ENCODE data around the gene MBIP.

DNA sequence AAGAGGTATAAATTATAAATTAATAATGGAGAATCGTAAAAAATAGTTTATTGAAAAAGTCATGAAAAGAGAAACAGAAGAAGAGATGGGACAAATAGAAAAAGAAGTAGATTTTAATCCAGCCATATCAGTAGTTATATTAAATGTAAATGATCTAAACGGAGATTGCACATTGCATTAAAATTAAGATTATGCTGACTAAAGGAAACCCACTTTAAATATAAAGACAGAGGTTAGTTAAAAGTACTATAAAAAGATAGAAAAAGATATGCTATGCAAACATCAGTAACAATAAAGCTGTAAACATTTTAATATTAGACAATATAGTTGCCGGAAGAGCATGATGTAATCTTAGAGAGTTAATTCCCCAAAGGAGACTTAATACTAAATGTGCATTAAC lies 5.4 kb upstream of the MBIP start:
- TF ChIP-seq ISL1 (CRISPR knock-in tag; IDR thresholded peaks at IDR 0.05) (no peak), SNAI2 (CRISPR knock-in tag; IDR thresholded peaks at IDR 0.05) (no peak), ZNF565 (CRISPR knock-in tag; conservative IDR thresholded peaks at IDR 0.05; ENCODE audit: low read depth) (no peak), ARNTL (CRISPR knock-in tag; IDR thresholded peaks at IDR 0.05; ENCODE audit: borderline replicate concordance, low read depth) (no peak), GLIS3 (CRISPR knock-in tag; IDR thresholded peaks at IDR 0.05) (no peak), ZFP3 (CRISPR knock-in tag; IDR thresholded peaks at IDR 0.05) (no peak), POU6F1 (CRISPR knock-in tag; IDR thresholded peaks at IDR 0.05; ENCODE audit: borderline replicate concordance, low read depth) (no peak), ESRRG (CRISPR knock-in tag; IDR thresholded peaks at IDR 0.05) (no peak), ZNF8 (CRISPR knock-in tag; IDR thresholded peaks at IDR 0.05) (no peak), TOX (CRISPR knock-in tag; IDR thresholded peaks at IDR 0.05; ENCODE audit: borderline replicate concordance) (no peak), ZFP30 (CRISPR knock-in tag; IDR thresholded peaks at IDR 0.05) (no peak), PPARA (CRISPR knock-in tag; IDR thresholded peaks at IDR 0.05; ENCODE audit: borderline replicate concordance) (no peak)
- TF ChIP-seq, protein P1, sequence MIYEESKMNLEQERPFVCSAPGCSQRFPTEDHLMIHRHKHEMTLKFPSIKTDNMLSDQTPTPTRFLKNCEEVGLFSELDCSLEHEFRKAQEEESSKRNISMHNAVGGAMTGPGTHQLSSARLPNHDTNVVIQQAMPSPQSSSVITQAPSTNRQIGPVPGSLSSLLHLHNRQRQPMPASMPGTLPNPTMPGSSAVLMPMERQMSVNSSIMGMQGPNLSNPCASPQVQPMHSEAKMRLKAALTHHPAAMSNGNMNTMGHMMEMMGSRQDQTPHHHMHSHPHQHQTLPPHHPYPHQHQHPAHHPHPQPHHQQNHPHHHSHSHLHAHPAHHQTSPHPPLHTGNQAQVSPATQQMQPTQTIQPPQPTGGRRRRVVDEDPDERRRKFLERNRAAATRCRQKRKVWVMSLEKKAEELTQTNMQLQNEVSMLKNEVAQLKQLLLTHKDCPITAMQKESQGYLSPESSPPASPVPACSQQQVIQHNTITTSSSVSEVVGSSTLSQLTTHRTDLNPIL (CRISPR knock-in tag; IDR thresholded peaks at IDR 0.05; ENCODE audit: low read depth) = no peak
